Stomach (tissue), 9 donors: ENCODE results near the gene RRP1. TPM values are rescaled to one million over a fixed set of nuclear protein-coding genes. Genes with fewer than 3 reads are reported as not detected.

ENCODE experiments used
- DNase-seq, 2 donors: peaks; one replicate each; pipeline versions ENCODE4 v3.0.0 to v3.0.0-alpha.2; 2013 to 2019
- H3K27ac ChIP-seq, 5 donors: fragments of 200-600 bp in 4 of 5; sonication (generic) in 4 of 5; one replicate each; pipeline ENCODE4 v1.5.1; 2013 to 2019; ENCODE audit warnings: mild to moderate bottlenecking in 1 of 5, moderate library complexity in 1 of 5
- H3K27me3 ChIP-seq, 3 donors: fragments of 200-600 bp; sonication (generic); one replicate each; pipeline ENCODE4 v1.5.1; 2017 to 2019; ENCODE audit warnings: mixed run types in 1 of 3
- H3K36me3 ChIP-seq, 4 donors: fragments of 200-600 bp; sonication (generic); 1 replicate in 3 of 4; 2 replicates in 1 of 4; pipeline ENCODE4 v1.5.1; 2016 to 2019
- H3K4me1 ChIP-seq, 4 donors: fragments of 200-600 bp; sonication (generic); one replicate each; pipeline ENCODE4 v1.5.1; 2016 to 2019
- H3K4me3 ChIP-seq, 4 donors: fragments of 200-600 bp; sonication (generic) in 3 of 4; one replicate each; pipeline ENCODE4 v1.5.1; 2016 to 2019; ENCODE audit warnings: mild to moderate bottlenecking in 1 of 4
- H3K9me3 ChIP-seq, 4 donors: fragments of 200-600 bp; sonication (generic); one replicate each; pipeline ENCODE4 v1.5.1; 2016 to 2019
- EP300 ChIP-seq: sonication (generic); formaldehyde crosslinking; IDR thresholded peaks from one replicate; pipeline ENCODE4 v1.6.1; 2017; ENCODE audit warnings: antibody characterized with exemption
- POLR2A ChIP-seq, 4 donors: fragments of 450-650 bp; IDR thresholded peaks; one replicate each; pipeline ENCODE4 v1.6.1; 2016; ENCODE audit warnings: antibody characterized with exemption in 4 of 4, control low read depth in 2 of 4, mild to moderate bottlenecking in 1 of 4, moderate library complexity in 1 of 4
- POLR2AphosphoS5 ChIP-seq, 3 donors: sonication (generic); formaldehyde crosslinking; IDR thresholded peaks; one replicate each; pipeline ENCODE4 v1.6.1; 2016; ENCODE audit warnings: antibody characterized with exemption in 3 of 3
- WGBS, 5 donors: extraction: QIAGEN DNeasy Blood & Tissue Kit in 3 of 5; methylation state at CpG; one replicate each; pipeline versions ENCODE4 v1.1.5 to v1.1.7; 2013 to 2018; 5-methylcytosine and 5-hydroxymethylcytosine counted together
- intact Hi-C: fragments of 100-400 bp; cut with DNase I; formaldehyde crosslinking; loops from one replicate; pipeline ENCODE4 v1.15.1; 2023; ENCODE audit warnings: low total_unique reads
- polyA plus RNA-seq, 3 donors: library from polyadenylated mRNA; stranded (reverse); fragments of 200-250 nt; gene quantifications; one replicate each; pipeline ENCODE4 v1.2.3, GENCODE V29; 2013
- total RNA-seq, 5 donors: library from RNA; depleted of rRNA; stranded (reverse); fragments of >200 nt; gene quantifications; one replicate each; pipeline versions ENCODE4 v1.1.0 to v1.2.3, GENCODE V29; 2014 to 2016
- TF ChIP-seq, protein P1 (sequence below), 7 experiments: fragments of 450-650 bp in 4 of 7; fragments of 200-600 bp in 3 of 7; sonication (generic) in 3 of 7; IDR thresholded peaks; one replicate each; pipeline ENCODE4 v1.5.1; 2016 to 2019; ENCODE audit warnings: antibody characterized with exemption in 7 of 7, control low read depth in 2 of 7, mild to moderate bottlenecking in 1 of 7
- donor health status: healthy with polysubstance abuse.
- donor health status: Bipolar disorder and iron deficiency.
- donor health status: healthy.

RRP1 gene
- total and polyA plus RNA-seq, 8 donors: 10.6 to 25.6 (median 16.4) TPM

DNA sequence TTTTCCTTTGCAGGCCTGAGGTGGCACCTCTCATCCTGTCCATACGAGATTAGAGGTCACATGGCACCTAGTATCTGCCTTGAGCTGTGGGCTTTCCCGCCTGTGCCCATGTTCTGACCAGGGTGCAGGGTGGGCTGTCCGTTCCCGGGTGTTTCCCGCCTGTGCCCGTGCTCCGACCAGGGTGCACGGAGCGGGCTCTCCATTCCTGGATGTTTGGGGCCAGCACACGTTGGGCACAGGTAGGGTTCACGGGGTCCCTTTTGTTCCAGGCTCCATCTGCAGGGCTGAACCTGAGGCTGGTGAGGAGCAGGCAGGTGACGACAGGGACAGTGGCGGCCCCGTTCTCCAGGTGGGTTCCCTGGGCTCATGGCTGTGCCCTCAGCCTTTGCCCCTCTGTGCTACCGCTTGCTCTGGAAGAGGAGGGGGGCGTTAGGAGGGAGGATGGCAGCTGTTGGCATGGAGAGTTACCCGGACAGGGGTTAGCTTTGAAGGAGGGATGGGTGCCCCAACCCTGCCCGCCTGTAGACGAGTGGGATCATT, 10.0 kb downstream of the RRP1 start:
- no peak overlapping the region for H3K27ac ChIP-seq
- intact Hi-C loops: no loop called here

DNA sequence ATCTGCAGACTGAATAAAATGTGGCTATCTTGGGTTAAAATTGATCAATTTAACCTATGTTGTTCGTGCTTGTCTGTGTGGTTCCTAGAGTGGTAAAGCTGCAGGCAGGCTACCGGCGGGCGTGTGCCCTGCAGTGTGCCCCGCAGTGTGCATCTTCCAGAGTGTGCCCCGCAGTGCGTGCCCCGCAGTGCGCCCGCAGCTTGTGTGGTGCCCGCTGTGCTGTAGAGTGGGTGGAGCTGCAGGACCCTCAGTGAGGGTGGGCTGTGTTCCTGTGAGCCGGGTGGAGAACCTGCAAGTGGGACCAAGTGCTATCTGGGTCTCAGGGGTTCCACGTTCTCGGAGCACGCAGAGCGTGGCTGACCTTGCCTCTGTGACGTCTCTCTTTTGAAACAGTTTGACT, 10.7 kb downstream of the RRP1 start:
- intact Hi-C loops: no loop called here
- Histone ChIP-seq H3K9me3 (no peaks in the 10 kb centered on the region), H3K4me1 (no peaks in the 10 kb centered on the region), H3K4me3 (no peak overlapping the region), H3K27me3 (no peaks in the 10 kb centered on the region), H3K27ac (no peak overlapping the region), H3K36me3 (peaks cover 76 to 100% (median 97%) of the 10 kb centered on the region in 4 donors)
- TF ChIP-seq POLR2A (IDR thresholded peaks at IDR 0.05): no peak
- TF ChIP-seq POLR2AphosphoS5 (IDR thresholded peaks at IDR 0.05): no peak
- no peak for DNase-seq
- WGBS, 5 donors: 93 to 97% (median 95%) methylated on average over 11 to 17 of the region's 17 CpGs

More for the DNA sequence above, 10.0 kb downstream of the RRP1 start:
- no peak for DNase-seq
- H3K36me3 ChIP-seq: peaks cover 80 to 100% (median 100%) of the 10 kb centered on the region in 4 donors
- 77 to 98% (median 95%) methylated on average over 12 to 19 of the region's 19 CpGs for WGBS, 5 donors
- H3K27me3 ChIP-seq: no peaks in the 10 kb centered on the region
- H3K9me3 ChIP-seq: no peaks in the 10 kb centered on the region
- no peaks in the 10 kb centered on the region for H3K4me1 ChIP-seq
- TF ChIP-seq POLR2A (IDR thresholded peaks at IDR 0.05): no peak
- TF ChIP-seq EP300: no peak
- TF ChIP-seq POLR2AphosphoS5 (IDR thresholded peaks at IDR 0.05): no peak
- TF ChIP-seq, protein P1, sequence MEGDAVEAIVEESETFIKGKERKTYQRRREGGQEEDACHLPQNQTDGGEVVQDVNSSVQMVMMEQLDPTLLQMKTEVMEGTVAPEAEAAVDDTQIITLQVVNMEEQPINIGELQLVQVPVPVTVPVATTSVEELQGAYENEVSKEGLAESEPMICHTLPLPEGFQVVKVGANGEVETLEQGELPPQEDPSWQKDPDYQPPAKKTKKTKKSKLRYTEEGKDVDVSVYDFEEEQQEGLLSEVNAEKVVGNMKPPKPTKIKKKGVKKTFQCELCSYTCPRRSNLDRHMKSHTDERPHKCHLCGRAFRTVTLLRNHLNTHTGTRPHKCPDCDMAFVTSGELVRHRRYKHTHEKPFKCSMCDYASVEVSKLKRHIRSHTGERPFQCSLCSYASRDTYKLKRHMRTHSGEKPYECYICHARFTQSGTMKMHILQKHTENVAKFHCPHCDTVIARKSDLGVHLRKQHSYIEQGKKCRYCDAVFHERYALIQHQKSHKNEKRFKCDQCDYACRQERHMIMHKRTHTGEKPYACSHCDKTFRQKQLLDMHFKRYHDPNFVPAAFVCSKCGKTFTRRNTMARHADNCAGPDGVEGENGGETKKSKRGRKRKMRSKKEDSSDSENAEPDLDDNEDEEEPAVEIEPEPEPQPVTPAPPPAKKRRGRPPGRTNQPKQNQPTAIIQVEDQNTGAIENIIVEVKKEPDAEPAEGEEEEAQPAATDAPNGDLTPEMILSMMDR (IDR thresholded peaks at IDR 0.05): no peak
- H3K4me3 ChIP-seq: no peak overlapping the region

DNA sequence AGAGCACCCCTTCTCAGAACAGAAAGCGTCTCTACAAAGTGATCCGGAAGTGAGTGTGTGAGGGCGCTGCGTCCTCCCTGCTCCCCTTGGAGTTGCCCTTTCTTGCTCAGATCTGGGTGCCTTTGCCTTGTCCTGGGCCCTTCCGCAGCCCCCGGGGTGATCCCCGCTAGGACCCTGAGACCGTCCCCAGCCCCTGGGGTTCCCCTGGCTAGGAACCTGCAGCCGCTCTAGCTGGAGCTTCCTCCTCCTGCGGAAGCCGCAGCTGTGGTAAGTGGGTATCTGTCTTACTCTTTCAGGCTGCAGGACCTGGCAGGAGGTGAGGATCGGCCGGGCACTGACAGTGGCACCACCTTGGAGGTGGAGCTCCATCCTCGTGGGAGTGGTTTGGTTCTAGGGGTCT, 11.2 kb downstream of the RRP1 start:
- H3K36me3 ChIP-seq: peaks cover 72 to 96% (median 93%) of the 10 kb centered on the region in 4 donors
- intact Hi-C loops: no loop called here
- H3K27me3 ChIP-seq: no peaks in the 10 kb centered on the region
- WGBS, 5 donors: 85 to 94% (median 92%) methylated on average over 11 to 14 of the region's 14 CpGs
- no peak for DNase-seq
- H3K4me1 ChIP-seq: no peaks in the 10 kb centered on the region
- no peak overlapping the region for H3K4me3 ChIP-seq
- TF ChIP-seq, protein P1 (IDR thresholded peaks at IDR 0.05): no peak
- no peak for TF ChIP-seq EP300
- no peak for TF ChIP-seq POLR2A (IDR thresholded peaks at IDR 0.05)
- no peak for TF ChIP-seq POLR2AphosphoS5 (IDR thresholded peaks at IDR 0.05)
- H3K27ac ChIP-seq: no peak overlapping the region
- H3K9me3 ChIP-seq: no peaks in the 10 kb centered on the region

DNA sequence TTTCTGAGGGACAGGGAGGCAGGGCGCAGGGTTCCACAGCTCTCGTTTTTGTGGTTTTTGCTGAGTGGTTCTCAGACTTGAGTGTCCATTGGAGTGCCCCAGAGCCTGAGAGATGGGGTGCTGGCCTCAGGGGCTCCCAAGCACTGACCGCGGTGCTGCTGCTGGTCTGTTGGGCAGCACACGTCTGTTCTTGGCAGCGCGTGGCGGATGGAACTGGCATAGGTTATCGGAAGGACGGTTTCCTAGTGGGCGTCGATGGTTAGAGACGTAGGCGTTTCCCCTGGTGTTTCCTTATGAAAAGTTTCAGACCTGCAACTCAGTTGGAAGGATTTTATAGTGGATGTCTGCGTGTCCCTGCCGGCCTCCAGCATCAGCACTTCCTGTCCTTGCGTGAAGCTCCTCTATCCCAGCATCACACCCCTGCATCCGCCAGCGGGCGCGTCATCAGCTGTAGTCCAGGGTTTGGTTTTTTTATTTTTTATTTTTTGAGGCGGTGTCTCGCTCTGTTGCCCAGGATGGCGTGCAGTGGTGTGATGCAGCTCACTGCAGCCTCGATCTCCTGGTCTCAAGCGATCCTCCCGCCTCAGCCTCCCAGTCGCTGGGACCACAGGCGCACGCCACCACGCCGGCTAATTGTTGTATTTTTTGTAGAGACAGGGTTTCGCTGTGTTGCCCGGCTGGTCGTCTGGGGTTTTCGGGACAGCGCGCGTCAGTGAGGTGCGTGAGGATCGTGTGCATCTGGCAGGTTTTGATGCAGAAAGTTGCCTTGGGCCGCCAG, 11.8 kb downstream of the RRP1 start:
- Histone ChIP-seq H3K27ac (no peak overlapping the region), H3K4me1 (no peaks in the 10 kb centered on the region), H3K9me3 (no peaks in the 10 kb centered on the region), H3K4me3 (no peak overlapping the region), H3K36me3 (peaks cover 67 to 91% (median 89%) of the 10 kb centered on the region in 4 donors), H3K27me3 (no peaks in the 10 kb centered on the region)
- no peak for DNase-seq
- intact Hi-C loops: no loop called here
- TF ChIP-seq POLR2AphosphoS5 (IDR thresholded peaks at IDR 0.05): no peak
- no peak for TF ChIP-seq POLR2A (IDR thresholded peaks at IDR 0.05)
- TF ChIP-seq EP300: no peak
- TF ChIP-seq, protein P1 (IDR thresholded peaks at IDR 0.05): no peak
- WGBS, 5 donors: 94 to 96% (median 95%) methylated on average over 42 of the region's 42 CpGs
